Common myeloid progenitor, CD34-positive (primary cell): ENCODE results near the gene APLF. TPM values are rescaled to one million over a fixed set of nuclear protein-coding genes. Genes with fewer than 3 reads are reported as not detected.

ENCODE experiments used
- CTCF ChIA-PET: fragments of 350-600 bp; sonication (Branson Sonifier 250); formaldehyde crosslinking; loops from one replicate; lab custom pipeline; 2021; ENCODE audit warnings: antibody characterized with exemption; lab: Charles Lee
- POLR2A ChIA-PET: fragments of 350-600 bp; sonication (Branson Sonifier 250); formaldehyde crosslinking; loops from one replicate; lab custom pipeline; 2021; ENCODE audit warnings: antibody characterized with exemption; lab: Charles Lee
- DNase-seq, 3 donors: peaks; one replicate each; pipeline versions ENCODE4 v3.0.0 to v3.0.0-alpha.2; 2013
- H3K27ac ChIP-seq, 2 experiments: 1 replicate in 1 of 2; 2 replicates in 1 of 2; pipeline ENCODE4 v1.7.0; 2013; ENCODE audit warnings: inconsistent platforms in 2 of 2, low read length in 2 of 2, mild to moderate bottlenecking in 2 of 2, low read depth in 1 of 2, moderate library complexity in 1 of 2; ENCODE audit not compliant: severe bottlenecking in 2 of 2, insufficient read depth in 1 of 2, poor library complexity in 1 of 2
- H3K27me3 ChIP-seq, 5 experiments: replicated peaks in 2 of 5; 1 replicate in 3 of 5; 2 replicates in 2 of 5; pipeline versions ENCODE4 v1.6.1 to v1.7.0; 2013; ENCODE audit warnings: low read length in 4 of 5, mild to moderate bottlenecking in 2 of 5, moderate library complexity in 2 of 5, inconsistent platforms in 1 of 5; ENCODE audit not compliant: insufficient read depth in 5 of 5, control insufficient read depth in 4 of 5
- H3K36me3 ChIP-seq, 4 experiments: 1 replicate in 2 of 4; 2 replicates in 2 of 4; pipeline versions ENCODE4 v1.6.1 to v1.7.0; 2013; ENCODE audit warnings: low read length in 3 of 4, control low read depth in 1 of 4, mild to moderate bottlenecking in 1 of 4; ENCODE audit not compliant: control insufficient read depth in 4 of 4, insufficient read depth in 4 of 4
- H3K4me1 ChIP-seq, 4 experiments: 1 replicate in 3 of 4; 2 replicates in 1 of 4; pipeline versions ENCODE4 v1.6.1 to v1.7.1; 2013; ENCODE audit warnings: low read length in 3 of 4, mild to moderate bottlenecking in 3 of 4, control low read depth in 1 of 4, inconsistent platforms in 1 of 4, moderate library complexity in 1 of 4; ENCODE audit not compliant: control insufficient read depth in 4 of 4, insufficient read depth in 4 of 4; ENCODE audit errors: control extremely low read depth in 1 of 4
- H3K4me3 ChIP-seq, 7 experiments: 1 replicate in 4 of 7; 2 replicates in 3 of 7; pipeline versions ENCODE4 v1.5.1 to v1.7.0; 2013; ENCODE audit warnings: mild to moderate bottlenecking in 7 of 7, low read length in 6 of 7, moderate library complexity in 6 of 7, inconsistent platforms in 2 of 7, low read depth in 2 of 7, control low read depth in 1 of 7; ENCODE audit not compliant: insufficient read depth in 4 of 7, control insufficient read depth in 1 of 7; ENCODE audit errors: extremely low read depth in 1 of 7
- H3K9me3 ChIP-seq, 5 experiments: 1 replicate in 4 of 5; 2 replicates in 1 of 5; pipeline versions ENCODE4 v1.6.1 to v1.7.1; 2013; ENCODE audit warnings: low read length in 4 of 5, mild to moderate bottlenecking in 2 of 5, inconsistent platforms in 1 of 5, low read depth in 1 of 5, moderate library complexity in 1 of 5; ENCODE audit not compliant: control insufficient read depth in 4 of 5, insufficient read depth in 2 of 5; ENCODE audit errors: control extremely low read depth in 1 of 5
- WGBS: methylation state at CpG from one replicate; pipeline ENCODE4 v1.1.5; 2013; ENCODE audit not compliant: insufficient coverage; 5-methylcytosine and 5-hydroxymethylcytosine counted together
- polyA plus RNA-seq: library from polyadenylated mRNA; unstranded; fragments of 120-200 nt; gene quantifications from one replicate; pipeline ENCODE4 v1.2.1, GENCODE V29; 2013

Gene APLF, protein sequence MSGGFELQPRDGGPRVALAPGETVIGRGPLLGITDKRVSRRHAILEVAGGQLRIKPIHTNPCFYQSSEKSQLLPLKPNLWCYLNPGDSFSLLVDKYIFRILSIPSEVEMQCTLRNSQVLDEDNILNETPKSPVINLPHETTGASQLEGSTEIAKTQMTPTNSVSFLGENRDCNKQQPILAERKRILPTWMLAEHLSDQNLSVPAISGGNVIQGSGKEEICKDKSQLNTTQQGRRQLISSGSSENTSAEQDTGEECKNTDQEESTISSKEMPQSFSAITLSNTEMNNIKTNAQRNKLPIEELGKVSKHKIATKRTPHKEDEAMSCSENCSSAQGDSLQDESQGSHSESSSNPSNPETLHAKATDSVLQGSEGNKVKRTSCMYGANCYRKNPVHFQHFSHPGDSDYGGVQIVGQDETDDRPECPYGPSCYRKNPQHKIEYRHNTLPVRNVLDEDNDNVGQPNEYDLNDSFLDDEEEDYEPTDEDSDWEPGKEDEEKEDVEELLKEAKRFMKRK
- polyA plus RNA-seq = 4.9 TPM

DNA sequence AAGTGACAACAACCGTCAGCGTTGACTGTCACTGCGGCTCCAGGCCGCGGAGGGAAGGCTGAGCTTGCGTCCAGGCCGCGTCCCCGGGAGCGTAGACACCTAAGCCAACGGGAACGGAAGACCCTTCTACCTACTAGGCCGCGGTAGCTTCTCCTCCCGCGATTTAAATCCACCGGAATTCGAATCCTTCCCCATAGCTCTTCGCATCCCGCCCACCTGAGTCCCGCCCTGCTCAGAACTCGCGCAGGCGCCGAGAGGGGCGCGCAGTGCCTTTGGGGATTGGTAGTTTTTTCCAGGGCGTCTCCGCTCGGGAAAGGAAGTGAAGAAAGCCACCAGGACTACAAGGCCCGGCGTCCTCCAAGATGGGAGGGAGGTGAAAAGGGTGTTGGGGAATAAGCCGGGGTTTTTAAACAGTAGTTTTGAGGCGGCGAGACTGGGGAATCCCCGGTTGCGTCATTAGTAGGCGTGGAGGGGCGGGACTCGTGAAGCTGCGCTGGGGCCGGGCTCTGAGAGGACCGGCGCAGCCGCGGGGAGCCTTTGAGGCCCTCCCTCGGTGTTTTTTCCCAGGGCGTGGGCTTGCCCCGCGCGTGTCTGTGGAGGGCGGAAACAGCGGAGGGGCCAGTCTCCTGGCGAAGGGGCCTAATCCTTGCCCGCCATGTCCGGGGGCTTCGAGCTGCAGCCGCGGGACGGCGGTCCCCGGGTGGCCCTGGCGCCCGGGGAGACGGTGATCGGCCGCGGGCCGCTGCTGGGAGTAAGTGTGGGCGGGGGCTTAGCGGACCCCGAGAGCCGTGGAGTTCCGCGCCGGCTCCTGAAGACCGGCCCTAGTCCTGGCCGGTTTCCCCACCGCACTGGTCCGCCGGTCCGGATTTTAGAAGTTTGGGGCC lies at the start of gene APLF, which contains the start of gene FBXO48:
Gene APLF, plus strand, starts transcription at position 509 of the 884 bp plus-strand sequence. Its CDS starts 147 bp downstream, at position 656.
Gene FBXO48, minus strand, starts transcription at position 218 of the 884 bp plus-strand sequence. CDS start 2,149 bp downstream, outside the sequence.
- peak; percentile 99 to 100 (median 99) for DNase-seq
- Histone ChIP-seq H3K4me3 (peak within 1 kb of the TSS; percentile 79 to 98 (median 96)), H3K36me3 (peaks cover 0 to 3% (median 0%) of the 10 kb centered on the region in 4 experiments), H3K27me3 (no peaks in the 10 kb centered on the region), H3K4me1 (peaks cover 2 to 29% (median 18%) of the 10 kb centered on the region in 4 experiments), H3K27ac (peak within 1 kb of the TSS; percentile 91 to 96), H3K9me3 (no peaks in the 10 kb centered on the region)
- CTCF ChIA-PET = interaction anchor here (0.7 to 2.3 kb wide), 10 partner anchors 11 to 457 kb away, joined by 3 to 14 read pairs (median 4); no protein-coding TSS in a partner anchor
- POLR2A ChIA-PET = interaction anchor here (1.3 kb wide), 1 partner anchor 14 kb away, joined by 3 read pairs; no protein-coding TSS in a partner anchor
- WGBS = under 1% methylated on average over 62 of the region's 82 CpGs

DNA sequence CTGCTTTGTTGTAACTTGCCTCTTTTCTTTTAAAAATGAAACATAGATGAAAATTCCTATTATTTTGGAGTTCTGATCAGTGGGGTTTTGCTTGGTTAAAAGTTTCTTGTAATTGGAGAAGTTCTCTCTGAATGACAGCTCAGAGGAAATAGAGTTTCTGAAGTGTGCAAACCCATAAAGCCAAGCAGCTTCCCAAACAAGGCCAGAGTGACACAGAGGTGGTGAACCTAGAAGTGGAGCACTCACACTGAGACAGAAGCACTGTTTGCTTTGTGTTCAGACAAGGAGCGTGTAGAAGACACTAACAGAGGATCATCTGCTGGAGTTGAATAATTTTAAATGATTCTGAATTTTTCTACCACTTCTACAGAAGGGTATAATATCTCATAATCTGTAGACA lies 49.5 kb upstream of the APLF start:
- DNase-seq = peak in 2 of 3 donors; percentile 51 to 65

GRCh38 chr2:68418419-68418818 lies 49.0 kb upstream of the APLF start:
- CTCF ChIA-PET = interaction anchor here (2.3 kb wide), 1 partner anchor 23 kb away, joined by 17 read pairs; no protein-coding TSS in a partner anchor
- WGBS = 100% methylated on average over 1 of the region's 1 CpG

More for the DNA sequence above, 49.5 kb upstream of the APLF start:
- no peaks in the 10 kb centered on the region for H3K9me3 ChIP-seq
- H3K4me3 ChIP-seq = no peak overlapping the region
- H3K36me3 ChIP-seq = no peaks in the 10 kb centered on the region
- H3K27ac ChIP-seq = no peak overlapping the region
- CTCF ChIA-PET = interaction anchor here (1.0 to 2.3 kb wide), 3 partner anchors 23 to 46 kb away, joined by 3 to 17 read pairs (median 3); no protein-coding TSS in a partner anchor
- no peaks in the 10 kb centered on the region for H3K27me3 ChIP-seq
- peaks cover 15 to 75% (median 46%) of the 10 kb centered on the region in 4 experiments for H3K4me1 ChIP-seq
- POLR2A ChIA-PET = no interaction called here
- WGBS = no CpG with 5 or more reads among the region's 1 CpG

DNA sequence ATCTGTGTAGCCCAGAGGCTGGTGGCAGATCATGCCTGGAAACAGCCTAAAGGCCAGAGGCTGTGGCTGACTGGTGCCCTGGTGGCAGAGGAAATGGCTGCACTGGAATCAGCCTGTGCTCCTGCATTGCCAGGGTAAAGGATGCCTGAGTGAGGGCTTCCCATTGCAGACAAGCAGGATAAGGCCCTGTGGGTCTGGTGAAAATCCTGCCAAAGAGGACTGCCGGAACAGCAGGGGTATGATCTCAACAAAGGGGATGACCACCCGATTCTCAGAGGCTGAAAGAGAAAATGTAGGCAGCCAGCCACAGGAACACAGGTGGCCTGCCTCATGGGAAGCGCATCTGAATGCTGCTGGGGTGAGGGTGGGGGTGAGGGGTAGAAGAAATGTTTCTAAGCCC lies 48.5 kb upstream of the APLF start:
- Histone ChIP-seq H3K36me3 (no peaks in the 10 kb centered on the region), H3K9me3 (no peaks in the 10 kb centered on the region), H3K4me1 (peaks cover 18 to 71% (median 42%) of the 10 kb centered on the region in 4 experiments), H3K4me3 (no peak overlapping the region), H3K27me3 (no peaks in the 10 kb centered on the region), H3K27ac (no peak overlapping the region)
- 100% methylated on average over 1 of the region's 3 CpGs for WGBS
- ChIA-PET CTCF (interaction anchor here (1.2 to 2.3 kb wide), 2 partner anchors 22 kb away, joined by 3 to 17 read pairs; no protein-coding TSS in a partner anchor), POLR2A (no interaction called here)
- DNase-seq = no peak

More at GRCh38 chr2:68418419-68418818, 49.0 kb upstream of the APLF start:
- no peak for DNase-seq
- no peaks in the 10 kb centered on the region for H3K36me3 ChIP-seq
- POLR2A ChIA-PET = no interaction called here
- H3K9me3 ChIP-seq = no peaks in the 10 kb centered on the region
- no peaks in the 10 kb centered on the region for H3K27me3 ChIP-seq
- H3K27ac ChIP-seq = no peak overlapping the region
- peaks cover 15 to 73% (median 44%) of the 10 kb centered on the region in 4 experiments for H3K4me1 ChIP-seq
- no peak overlapping the region for H3K4me3 ChIP-seq

DNA sequence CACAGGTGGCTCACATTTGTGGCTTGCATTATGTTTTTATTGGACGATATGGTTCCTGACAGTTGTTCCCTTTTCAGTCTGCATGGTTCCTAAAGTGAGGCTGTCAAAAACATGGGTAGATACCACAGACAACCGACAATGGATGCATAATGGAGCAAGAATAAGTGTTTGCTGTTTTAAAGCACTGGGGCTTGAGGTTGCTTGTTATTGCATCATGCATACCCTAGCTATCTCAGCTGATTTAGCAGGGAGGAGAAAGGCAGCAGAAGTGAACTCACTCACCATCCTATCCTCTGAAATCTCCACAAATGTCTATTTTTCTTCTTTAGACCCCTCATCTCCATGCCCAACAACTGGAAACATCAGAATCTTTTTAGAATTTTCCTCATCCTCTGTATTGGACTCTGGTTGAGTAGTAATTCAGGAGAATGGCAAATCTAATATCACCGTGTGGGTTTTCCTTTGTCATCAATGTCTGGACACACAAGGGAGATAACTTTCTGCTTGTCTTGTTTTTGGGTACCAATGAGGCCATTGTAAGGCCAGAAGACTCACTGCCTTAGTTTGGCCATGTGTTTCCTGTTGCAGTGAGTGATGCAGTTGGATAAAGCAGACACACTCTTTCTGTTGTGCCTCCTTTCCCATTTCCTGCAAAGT lies 47.0 kb upstream of the APLF start:
- Histone ChIP-seq H3K36me3 (no peaks in the 10 kb centered on the region), H3K4me1 (peaks cover 26 to 67% (median 45%) of the 10 kb centered on the region in 4 experiments), H3K4me3 (no peak overlapping the region), H3K27me3 (no peaks in the 10 kb centered on the region), H3K9me3 (no peaks in the 10 kb centered on the region), H3K27ac (no peak overlapping the region)
- ChIA-PET CTCF (interaction anchor here (1.0 to 1.3 kb wide), 3 partner anchors 9 to 59 kb away, joined by 3 to 5 read pairs (median 3); no protein-coding TSS in a partner anchor), POLR2A (no interaction called here)
- DNase-seq = peak in 2 of 3 donors; percentile 59 to 61
- WGBS = 67% methylated on average over 2 of the region's 3 CpGs
